SW 1271 (cell line): Measurements from ENCODE around the gene HDAC5.

Experiments
- DNase-seq, 2 experiments: peaks; one replicate each; lab custom pipeline; 2025; lab: John Stamatoyannopoulos, UW

Gene HDAC5

DNA sequence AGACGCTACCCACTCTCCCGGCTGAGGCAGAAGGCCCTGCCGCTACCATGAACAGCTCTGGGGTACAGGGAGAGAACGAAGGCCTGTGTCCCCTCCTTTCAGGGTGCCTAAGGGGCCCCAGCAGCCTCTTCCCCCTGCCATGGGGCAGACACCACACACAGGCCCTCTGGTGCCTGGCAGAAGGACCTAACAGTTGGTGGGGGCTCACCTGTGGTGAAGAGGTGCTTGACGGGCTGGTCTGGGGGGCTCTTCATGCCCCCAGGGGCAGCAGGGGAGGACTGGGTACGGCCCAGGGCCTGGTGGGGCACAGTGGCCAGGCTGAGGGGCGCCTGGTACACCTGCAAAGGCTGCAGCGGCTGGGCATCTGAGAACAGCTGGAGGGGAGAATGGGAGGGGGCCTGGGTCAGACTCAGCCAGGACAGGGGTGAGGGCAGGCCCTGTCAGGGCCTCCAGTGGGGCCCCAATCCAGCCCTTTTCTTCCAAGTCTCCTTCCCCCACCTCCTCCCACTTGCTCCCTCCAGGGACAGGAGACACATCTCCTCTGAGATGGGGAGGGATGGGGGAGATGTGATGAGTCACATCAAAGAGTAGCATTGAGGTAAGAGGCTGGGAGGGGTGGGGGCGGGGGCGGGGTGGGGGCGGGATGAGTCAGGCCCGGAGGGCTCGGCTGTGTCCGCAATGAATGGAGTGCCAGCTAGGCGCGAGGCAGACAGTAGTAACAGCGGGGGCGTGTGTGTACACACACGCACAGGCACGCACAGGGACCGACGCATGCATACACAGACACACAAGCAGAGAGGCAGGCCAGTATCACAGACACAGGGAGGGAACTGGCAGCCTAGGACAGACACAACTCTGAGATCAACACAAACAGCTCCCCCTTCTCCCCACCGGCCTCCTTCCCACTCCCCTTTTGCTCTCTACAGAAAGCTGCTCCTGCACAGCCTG is 36.8 kb downstream of the HDAC5 start:
- no peak for DNase-seq

- no peak for DNase-seq
These were observed 37.5 kb downstream of the HDAC5 start for GRCh38 chr17:44085908-44086307.

GRCh38 chr17:44084921-44085320 is 38.5 kb downstream of the HDAC5 start:
- no peak for DNase-seq

DNA sequence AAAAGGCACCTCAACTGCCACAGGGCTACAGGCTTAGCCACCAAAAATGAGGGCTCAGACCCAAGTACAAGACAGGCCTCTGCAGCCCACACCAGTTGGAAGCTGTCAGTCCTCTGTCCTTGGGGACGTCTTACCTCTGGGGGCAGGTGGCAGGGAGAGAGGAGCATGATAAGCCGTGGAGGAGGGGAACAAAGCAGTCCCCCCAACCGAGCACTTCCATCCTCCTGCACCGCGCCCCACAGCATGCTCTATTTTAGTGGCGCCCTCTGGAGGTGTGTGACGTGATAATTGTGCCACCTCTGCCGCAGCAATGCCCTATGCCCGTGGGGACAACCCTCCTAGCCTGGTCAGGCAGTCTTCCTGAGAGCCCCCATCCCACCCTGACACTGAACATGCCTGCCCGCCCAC is 39.3 kb downstream of the HDAC5 start:
- no peak for DNase-seq

- no peak for DNase-seq
These were observed 40.1 kb downstream of the HDAC5 start for GRCh38 chr17:44083250-44083849.

DNA sequence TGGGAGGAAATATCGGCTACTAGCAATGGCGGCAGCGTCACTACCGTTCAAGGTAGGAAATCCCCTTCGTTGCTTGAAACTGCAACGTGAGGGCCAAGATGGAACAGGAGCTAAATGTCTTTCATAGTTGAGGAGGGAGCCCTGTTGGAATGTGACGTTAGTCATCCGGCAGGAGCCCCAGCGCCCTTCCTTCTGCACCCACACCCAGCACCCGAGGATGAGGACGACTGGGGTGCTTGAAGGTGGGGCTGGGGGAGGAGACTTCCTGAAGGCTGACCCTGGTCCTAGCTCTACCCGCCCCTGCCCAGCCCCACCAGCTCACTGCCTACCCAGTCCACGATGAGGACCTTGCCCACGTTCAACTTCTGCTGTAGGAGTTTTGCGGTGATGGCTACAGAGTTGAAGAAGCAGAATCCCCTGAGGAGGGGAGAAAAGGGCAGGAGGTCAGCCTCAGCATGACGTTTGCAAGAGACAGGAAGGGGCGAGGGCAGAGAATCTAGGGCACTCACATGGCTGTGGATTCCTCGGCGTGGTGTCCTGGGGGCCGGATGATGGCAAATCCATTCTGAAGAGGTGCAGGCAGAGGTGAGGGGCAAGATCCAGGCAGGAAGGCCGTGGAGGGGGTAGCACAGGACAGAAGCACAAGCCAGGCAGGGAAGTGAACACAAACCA is 41.0 kb downstream of the HDAC5 start:
- DNase-seq, result no peak

DNA sequence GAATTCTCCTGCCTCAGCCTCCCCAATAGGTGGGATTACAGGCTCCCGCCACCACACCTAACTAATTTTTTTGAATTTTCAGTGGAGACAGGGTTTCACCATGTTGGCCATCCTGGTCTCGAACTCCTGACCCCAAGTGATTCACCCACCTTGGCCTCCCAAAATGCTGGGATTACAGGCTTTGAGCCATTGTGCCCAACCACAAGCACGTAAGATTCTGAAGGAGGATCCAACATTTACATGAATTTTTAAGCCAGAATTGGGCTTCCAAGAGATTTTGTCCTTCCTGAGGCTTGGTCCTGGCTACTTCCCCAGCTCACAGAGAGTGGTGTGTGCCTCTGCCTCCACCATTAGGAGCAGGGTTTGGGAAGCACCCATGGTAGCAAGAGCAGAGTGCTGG is 41.8 kb downstream of the HDAC5 start:
- DNase-seq, result no peak

DNA sequence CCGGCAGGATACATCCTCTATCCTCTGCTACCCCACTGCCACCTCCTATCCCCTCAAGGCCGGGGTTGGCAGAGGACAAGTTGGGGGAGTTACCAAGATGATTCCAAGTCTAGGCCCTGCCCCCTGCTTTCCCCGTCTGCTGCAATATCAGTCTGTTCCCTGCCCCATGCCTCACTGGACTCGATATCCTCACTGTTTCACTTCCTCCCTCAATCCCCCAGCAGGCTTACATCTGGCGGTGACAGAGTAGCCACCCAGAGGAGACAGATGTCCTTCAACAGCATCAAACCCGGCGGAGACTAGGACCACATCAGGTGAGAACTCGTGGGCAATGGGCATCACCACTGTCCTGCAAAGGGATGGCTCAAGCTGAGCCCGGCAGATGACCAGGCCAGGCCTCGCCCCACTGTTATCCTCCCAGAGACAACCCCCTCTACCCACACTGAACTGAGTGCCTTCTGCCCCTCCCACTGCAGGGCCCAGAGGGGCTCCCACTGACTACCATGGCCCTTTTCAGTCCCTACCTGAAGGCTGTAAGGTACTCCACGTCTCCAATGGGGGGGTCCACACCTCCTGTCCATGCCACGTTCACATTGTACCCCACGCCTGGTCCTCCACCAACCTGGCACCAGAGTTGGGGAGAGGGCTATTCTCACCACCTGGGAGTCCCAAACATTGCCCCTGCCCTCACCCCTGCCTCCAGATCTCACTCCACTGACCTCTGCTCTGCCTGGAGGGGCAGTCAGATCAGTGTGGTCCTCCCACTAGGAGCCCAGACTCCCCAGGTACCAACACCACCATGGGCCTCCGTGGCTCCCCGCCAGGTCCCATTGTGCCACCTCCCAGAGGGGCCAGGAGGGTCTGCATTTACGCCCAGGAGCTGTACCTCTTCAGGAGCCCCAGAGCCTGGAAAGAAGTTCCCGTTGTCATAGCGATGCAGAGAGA is 43.3 kb downstream of the HDAC5 start:
- DNase-seq, result no peak

- no peak for DNase-seq
These were observed 45.0 kb downstream of the HDAC5 start for GRCh38 chr17:44078412-44078811.

- DNase-seq, result no peak
These were observed 45.9 kb downstream of the HDAC5 start for GRCh38 chr17:44077595-44077909.

GRCh38 chr17:44076716-44077594 is 46.5 kb downstream of the HDAC5 start:
- DNase-seq, result no peak

DNA sequence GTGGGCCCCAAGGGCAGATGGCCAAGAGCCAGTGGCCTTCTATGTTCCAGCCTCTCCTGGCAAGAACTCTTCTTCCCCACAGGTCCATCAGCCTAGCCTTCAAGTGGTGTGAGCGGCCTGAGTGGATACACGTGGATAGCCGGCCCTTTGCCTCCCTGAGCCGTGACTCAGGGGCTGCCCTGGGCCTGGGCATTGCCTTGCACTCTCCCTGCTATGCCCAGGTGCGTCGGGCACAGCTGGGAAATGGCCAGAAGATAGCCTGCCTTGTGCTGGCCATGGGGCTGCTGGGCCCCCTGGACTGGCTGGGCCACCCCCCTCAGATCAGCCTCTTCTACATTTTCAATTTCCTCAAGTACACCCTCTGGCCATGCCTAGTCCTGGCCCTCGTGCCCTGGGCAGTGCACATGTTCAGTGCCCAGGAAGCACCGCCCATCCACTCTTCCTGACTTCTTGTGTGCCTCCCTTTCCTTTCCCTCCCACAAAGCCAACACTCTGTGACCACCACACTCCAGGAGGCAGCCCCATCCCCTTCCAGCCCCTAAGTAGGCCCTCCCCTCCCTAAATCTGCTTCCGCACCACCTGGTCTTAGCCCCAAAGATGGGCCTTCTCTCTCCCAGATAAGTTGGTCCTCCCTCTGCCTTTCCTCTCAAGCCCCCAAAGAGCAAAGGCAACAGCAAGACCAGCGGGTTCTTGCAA is 47.7 kb downstream of the HDAC5 start:
- no peak for DNase-seq

DNA sequence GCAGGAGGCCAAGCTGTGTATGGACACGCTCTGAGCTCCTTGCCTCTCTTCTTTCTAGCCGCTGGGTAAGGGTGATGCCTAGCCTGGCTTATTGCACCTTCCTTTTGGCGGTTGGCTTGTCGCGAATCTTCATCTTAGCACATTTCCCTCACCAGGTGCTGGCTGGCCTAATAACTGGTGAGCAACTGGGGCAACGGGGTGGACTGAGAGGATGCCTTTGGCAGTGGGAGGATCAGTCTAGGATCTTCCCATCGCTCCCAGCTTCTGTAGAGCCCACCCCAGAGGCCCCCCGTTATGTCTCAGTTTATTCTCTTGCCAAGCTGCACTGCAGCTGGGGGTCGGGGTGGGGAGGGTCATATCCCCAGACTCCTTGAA is 48.5 kb downstream of the HDAC5 start:
- no peak for DNase-seq

DNA sequence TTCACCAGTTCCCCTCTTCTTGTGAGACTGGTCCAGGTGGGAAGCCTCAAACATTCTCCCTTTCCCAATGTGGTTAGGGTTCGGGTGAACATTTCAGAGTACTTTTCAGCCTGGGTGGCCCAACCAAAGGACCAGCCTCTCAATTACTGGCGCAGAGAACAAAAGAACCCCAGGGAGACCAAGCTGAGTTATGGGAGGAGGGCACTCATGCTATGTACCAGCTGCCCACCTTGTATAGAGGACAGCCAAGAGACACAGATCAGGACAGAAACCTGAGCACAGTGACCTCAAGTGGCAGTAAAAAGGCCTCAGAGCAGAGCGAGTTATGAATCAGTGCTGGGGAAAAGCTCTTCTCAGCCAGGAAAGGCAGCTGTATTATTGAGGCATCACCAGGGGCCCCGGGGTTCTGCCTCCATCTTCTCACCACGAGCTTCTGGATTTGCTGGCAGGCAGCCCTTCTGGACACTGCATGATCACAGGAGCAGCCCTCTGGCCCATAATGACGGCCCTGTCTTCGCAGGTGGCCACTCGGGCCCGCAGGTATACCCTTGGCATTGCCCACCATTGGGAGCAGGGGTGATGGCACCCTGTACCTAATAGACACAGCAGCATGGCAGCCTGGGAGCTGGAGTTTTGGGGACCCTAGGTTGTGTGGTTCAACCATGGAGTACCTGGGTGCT is 49.1 kb downstream of the HDAC5 start:
- DNase-seq, result no peak

DNA sequence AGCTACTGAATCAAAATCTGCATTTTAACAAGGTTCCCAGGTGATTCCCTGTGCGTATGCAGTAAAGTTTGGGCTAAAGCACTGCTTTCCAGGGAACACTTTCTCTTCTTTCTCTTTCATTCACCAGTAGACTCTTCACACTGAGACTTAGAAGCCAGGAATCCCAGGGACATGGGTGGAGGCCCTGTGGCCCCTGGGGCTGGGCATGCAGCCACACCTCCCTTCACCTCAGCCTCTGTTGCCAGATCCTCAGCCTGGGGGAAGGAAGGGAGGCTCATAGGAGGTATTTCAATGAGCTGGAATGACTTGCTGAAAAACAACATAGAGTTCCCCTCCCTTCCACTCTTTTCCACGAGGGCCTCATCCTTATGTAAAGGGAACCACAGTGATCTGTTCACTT is 51.7 kb downstream of the HDAC5 start:
- DNase-seq, result no peak

DNA sequence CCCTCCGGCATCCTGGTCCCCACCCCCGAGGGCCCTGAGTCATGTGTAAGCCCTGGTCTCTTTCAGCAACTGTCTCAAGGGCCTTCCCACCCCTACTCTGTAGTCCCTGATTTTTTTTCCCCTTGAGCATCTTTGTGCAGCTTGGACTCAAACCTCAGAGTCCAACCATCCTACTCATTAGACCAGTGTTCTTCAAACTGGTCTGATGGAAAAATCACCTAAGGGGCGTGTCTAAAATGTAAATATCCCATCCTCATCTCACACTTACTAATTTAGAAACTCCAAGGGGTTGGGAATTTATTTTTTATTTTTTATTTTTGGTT is 52.3 kb downstream of the HDAC5 start:
- DNase-seq, result no peak

DNA sequence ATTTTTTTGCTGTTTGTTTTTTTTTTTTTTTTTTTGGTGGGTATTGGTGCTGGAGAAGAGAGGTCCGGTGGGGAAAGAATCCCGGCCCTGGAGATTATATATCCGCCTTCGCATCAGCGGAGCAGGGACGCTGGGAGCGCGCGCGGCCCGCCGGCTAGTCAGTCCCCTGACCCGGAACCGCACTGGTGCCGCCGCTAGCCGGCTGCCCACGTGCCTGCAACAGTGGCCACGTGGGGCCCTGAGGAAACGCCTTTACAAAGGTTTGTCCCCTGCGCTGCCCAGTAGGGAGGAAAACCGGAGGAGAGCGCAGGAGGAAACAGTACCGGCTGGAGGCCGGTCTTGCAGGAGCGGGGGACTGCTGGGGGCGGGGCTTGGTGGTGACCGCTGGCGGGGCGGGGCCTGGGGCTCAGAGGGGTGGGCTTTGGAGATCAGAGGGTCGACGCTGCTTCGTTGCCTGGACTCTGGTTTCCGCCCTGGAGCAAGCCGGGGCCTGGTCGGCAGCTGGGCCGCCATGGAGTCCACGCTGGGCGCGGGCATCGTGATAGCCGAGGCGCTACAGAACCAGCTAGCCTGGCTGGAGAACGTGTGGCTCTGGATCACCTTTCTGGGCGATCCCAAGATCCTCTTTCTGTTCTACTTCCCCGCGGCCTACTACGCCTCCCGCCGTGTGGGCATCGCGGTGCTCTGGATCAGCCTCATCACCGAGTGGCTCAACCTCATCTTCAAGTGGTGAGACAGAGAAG is 52.8 kb downstream of the HDAC5 start, which contains the start of gene G6PC3:
Gene G6PC3, plus strand, starts transcription at position 281 of the 743 bp plus-strand sequence. Its CDS starts 231 bp downstream, at position 512.
- peak; percentile 96 to 98 for DNase-seq

DNA sequence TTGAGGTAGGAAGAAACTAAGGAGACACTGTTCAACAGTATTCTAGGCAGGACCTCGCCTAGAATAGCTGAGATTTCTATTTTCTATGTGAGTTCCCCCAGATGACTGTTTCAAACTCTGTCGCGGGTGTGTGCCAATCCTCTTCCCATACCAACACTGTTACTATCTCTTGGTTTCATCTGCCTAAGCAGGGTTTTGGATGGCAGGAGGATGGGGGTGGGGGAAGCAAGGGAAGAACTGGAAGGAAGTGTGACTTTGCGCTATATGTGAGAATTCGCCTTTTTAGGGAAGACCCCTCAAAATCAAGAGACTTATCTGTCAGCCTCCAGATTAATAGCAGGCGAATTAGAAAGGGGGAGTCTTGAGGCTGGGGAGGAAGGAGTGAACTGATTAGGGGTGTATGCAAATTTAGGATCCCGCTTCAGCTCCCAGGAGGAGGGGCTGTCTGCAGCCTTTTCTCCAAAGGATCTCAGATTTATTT is 53.4 kb downstream of the HDAC5 start:
- no peak for DNase-seq

- DNase-seq, result no peak
These were observed 55.9 kb downstream of the HDAC5 start for GRCh38 chr17:44067545-44067940.
